ENCODE measurements around the gene PRAMEF20.
"Not testable (repeated sequence)": the region's sequence is repeated elsewhere in the genome, so short reads cannot be mapped to it uniquely, and the experiment has no call there.

The PRAMEF20 gene

DNA sequence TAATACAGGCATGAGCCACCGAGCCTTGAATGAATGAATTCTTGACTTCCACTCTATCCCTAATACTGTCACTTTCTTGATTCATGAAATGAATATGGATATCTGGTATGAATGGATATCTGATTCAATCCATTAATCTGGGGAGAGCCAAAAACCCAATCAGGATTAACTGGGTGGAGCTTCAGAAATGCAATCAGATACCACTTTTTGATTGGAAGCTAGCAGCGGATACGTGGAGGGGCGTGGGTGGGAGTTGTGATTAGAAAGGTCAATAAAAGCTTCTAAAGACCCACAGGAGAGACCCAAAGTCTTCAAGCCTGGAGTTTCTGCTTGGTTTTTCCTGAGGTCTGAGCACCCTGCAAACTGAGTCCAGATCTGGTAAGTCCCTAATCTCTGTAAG lies at the start of gene PRAMEF20:
PRAMEF20 (plus strand) TSS at position 301 of the 400 bp plus-strand sequence. CDS start 5,905 bp downstream, outside the sequence.
- DNase-seq = not testable (repeated sequence)

DNA sequence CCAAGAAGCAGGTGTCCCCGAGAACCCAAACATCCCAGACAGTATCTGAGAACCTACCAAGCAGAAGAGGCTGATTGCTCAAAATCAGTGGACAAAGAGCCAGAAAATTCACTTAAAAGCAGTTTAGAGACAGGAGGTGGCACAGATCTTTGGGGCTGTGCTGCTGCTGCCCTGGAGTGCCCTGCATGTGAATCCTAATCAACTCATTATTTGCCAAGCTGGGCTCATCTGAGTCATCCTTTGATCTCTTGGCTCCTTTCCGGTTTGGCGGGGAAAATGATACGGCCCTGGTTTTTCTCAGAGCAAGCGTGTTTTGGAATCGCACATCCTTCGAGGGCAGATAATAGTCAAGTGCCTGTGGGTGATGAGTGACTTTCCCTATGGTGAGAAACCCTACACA lies 47.9 kb upstream of the PRAMEF20 start:
- DNase-seq = not testable (repeated sequence)

DNA sequence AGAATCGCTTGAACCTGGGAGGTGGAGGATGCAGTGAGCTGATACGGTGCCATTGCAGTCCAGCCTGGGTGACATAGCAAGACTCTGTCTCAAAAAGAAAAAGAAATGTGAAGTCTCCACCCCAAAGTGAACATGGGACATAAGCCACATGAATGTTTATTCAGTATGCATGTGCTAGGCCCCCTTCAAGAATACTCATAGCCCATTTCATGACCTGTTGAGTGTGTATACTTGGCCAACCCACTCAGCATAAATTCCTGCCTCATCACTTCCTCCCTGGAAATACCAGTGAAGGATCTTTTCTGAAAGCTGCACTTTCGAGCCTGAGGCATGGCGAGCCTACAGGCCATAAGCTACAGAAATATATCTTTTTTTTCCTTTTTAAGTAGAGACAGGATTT lies 45.3 kb upstream of the PRAMEF20 start:
- DNase-seq = not testable (repeated sequence)

DNA sequence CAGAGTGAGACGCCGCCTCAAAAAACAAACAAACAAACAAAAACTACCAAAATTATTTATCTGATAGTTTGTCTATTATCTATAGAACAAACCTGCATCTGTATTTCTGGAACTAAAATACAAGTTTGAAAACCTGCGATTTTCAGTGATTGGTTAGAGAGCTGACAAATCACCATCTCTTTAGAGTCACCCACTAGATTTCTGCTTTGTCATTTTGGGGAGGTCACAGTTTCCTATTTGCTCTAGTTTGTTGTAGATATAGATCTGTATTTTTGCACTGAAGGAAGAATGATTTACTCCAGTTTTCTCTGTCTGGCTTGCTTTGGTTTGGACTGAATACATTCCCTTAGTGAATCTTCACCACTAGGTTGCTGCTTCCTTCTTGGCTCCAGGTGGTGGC lies 43.7 kb upstream of the PRAMEF20 start:
- DNase-seq = not testable (repeated sequence)

DNA sequence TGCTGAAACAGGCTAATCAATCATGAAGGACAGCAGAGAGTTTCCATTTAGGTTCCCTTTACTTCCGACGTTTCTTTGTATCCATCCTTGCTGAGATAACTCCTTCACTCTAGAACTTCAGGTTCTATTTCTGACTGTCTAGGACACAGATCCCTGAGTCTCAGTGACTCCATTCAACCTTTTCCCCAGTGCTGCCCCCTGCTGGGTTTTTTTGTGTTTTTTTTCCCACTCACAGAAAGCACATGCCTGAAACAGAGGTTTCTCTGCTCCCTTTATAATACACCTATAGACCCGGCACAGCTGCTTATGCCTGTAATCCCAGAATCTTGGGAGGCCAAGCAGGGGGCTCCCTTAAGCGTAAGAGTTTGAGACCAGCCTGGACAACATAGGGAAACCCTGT lies 41.7 kb upstream of the PRAMEF20 start:
- peak in 1 of 2 experiments; percentile 0 for DNase-seq

DNA sequence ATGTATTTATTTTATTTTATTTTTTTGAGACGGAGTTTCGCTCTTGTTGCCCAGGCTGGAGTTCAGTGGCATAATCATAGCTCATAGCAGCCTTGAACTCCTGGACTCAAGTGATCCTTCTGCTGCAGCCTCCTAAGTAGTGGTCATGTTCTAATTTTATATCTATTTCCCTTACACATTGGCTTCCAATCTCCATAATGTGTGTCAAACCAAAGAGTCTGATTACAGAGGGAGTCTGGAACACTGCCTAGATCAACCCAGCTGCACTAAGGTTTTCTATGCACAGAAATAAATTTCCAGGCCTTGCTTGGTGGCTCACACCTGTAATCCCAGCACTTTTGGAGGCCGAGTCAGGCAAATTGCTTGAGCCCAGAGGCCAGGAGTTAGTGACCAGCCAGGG lies 31.3 kb upstream of the PRAMEF20 start:
- not testable (repeated sequence) for DNase-seq

DNA sequence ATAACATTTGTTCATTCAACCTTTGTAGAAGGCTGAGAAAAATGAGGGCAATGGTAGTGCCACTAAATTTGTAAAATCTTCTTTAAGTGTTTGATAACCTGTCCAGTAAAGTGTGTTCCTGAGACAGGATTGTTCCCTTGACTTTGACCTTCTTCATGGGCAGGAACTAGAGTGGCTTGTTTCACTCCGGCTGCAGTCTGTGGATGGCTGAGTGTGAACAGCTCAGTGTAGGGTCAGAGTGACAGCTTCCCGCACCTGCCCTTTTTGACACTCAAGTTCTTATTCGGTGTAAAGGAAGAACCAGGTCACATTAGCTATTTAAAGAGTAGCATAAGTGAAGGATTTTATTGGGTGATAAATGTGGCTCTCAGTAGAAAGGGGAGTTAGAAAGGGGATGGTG lies 29.9 kb upstream of the PRAMEF20 start:
- not testable (repeated sequence) for DNase-seq

DNA sequence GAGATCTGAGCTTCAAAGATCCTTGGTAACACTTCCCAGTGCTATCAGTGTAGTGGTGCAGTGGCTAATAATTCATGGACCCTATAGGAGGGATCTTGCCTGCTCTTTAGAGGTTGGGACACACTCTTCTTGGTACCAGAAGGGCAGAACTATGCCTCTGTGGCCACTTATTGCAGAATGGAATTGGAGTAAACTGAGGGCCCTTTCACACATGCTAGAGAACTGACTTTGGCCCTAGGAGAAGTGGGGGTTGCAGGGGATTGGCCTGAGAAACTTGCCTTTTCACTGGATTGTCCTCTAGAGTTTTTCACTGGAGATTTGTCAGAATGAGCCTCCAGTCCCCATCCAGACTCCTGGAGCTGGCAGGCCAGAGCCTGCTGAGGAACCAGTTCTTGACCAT lies 20.9 kb upstream of the PRAMEF20 start, which contains the start of gene PRAMEF17:
PRAMEF17 (plus strand) TSS at position 301 of the 400 bp plus-strand sequence; CDS start at position 327, 26 bp downstream.
- DNase-seq = not testable (repeated sequence)

DNA sequence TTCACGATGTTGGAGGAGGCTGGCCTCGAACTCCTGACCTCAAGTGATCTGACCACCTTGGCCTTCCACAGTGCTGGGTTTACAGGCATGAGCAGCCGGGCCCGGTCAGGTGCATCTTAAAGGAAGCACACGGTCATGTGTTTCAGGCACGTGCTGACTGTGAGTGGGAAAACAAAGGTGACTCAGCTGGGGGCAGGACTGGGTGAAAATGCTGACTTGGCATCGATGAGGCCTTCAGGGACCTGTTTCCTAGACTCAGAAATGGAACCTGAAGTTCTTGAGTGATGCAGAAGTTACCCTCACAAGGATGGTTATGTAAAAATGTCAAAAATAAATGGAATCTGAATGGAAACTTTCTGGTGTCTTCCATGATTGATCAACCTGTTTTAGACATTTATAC lies 17.2 kb upstream of the PRAMEF20 start:
- DNase-seq = not testable (repeated sequence)

DNA sequence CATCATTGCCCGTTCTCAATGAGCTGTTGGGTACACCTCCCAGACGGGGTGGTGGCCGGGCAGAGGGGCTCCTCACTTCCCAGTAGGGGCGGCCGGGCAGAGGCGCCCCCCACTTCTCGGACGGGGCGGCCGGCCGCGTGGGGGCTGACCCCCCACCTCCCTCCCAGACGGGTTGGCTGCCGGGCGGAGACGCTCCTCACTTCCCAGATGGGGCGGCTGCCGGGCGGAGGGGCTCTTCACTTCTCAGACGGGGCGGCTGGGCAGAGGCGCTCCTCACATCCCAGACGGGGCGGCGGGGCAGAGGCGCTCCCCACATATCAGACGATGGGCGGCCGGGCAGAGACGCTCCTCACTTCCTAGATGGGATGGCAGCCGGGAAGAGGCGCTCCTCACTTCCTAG lies 15.5 kb upstream of the PRAMEF20 start:
- DNase-seq = not testable (repeated sequence)

DNA sequence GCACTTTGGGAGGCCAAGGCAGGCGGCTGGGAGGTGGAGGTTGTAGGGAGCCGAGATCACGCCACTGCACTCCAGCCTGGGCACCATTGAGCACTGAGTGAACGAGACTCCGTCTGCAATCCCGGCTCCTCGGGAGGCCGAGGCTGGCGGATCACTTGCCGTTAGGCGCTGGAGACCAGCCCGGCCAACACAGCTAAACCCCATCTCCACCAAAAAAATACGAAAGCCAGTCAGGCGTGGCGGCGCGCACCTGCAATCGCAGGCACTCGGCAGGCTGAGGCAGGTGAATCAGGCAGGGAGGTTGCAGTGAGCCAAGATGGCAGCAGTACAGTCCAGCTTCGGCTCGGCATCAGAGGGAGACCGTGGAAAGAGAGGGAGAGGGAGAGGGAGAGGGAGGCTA lies 14.9 kb upstream of the PRAMEF20 start:
- DNase-seq = not testable (repeated sequence)

DNA sequence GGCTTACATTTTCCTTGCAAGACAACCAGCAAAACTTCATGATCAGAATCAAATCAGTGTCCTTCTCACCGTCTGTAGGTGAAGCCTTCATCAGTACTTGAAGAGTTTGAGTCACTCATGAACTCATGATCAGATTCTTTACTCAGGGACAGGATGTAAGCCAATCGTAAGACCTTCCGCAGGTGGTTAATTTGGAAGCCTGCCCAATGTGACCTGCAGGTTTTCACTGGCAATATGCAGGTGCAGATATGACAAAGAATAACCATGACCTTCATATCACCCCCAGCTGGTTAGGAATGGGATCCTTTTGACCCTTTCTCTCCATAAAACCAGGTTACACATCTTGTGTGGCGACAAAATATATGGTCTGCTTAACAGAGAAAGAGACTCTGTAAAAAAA lies 2.4 kb upstream of the PRAMEF20 start:
- no peak for DNase-seq

DNA sequence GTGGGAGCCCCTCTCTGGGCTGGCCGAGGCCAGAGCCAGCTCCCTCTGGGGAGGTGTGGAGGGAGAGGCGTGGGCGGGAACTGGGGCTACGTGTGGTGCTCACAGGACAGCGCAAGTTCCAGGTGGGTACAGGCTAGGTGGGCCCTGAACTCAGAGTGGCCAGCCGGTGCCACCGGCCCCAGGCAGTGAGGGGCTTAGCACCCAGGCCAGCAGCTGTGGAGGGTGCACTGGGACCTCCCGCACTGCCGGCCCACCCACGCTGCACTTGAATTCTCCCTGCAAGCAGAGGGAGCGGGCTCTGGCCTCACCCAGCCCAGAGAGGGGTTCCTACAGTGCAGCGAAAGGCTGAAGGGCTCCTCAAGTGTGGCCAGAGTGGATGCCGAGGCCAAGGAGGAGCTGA lies 20.2 kb downstream of the PRAMEF20 start:
- DNase-seq = no peak

DNA sequence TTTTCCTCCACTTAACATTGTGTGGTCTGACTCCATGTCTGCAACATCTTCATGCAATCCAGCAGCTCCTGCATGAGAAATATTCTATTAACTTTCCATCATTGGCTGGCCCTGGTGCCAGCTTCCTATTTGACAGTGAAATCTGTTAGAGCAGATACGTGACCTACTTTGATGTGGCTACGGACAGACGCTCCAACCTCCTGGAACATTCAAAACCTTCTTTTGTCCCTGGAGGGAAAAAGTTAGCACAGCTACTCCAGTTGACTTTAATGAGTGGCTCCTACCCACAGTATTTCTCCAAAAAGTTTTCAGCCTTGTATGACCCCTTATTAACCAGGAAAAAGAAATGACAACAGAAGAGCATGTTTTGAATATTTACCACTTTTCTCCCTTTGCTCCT lies 22.0 kb downstream of the PRAMEF20 start:
- DNase-seq = no peak

DNA sequence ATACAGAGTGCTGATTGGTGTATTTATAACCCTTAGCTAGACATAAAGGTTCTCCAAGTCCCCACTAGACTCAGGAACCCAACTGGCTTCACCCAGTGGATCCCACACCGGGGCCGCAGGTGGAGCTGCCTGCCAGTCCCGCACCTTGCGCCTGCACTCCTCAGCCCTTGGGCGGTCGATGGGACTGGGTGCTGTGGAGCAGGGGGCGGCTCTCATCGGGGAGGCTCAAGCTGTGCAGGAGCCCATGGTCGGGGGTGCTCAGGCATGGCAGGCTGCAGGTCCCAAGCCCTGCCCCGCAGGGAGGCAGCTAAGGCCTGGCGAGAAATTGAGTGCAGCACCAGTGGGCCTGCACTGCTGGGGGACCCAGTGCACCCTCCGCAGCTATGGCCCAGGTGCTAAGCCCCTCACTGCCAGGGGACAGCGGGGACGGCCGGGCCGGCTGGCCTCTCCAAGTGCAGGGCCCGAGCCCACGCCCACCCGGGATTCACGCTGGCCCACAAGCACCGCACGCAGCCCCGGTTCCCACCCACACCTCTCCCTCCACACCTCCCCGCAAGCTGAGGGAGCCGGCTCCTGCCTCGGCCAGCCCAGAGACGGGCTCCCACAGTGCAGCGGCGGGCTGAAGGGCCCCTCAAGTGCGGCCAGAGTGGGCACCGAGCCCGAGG lies 23.6 kb downstream of the PRAMEF20 start:
- not testable (repeated sequence) for DNase-seq

DNA sequence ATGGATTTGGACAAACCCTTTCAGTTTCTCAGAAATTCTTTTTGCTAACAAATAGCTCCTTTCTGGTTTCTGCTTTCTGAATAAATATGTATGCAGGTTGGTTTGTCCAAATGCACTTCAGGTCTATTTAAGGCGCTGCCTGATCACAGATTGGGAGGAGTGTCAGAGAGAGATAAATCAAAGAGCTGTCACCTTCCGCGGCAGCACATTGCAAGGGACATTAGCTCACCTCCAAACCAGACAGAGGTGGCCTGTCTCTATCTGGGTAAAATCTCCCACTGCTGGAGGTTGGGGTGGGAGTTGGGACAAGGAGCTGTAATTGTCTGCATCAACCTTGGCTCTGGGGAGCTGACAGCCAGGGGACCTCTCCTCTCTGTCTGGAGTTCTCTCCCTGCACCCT lies 25.2 kb downstream of the PRAMEF20 start:
- no peak for DNase-seq

DNA sequence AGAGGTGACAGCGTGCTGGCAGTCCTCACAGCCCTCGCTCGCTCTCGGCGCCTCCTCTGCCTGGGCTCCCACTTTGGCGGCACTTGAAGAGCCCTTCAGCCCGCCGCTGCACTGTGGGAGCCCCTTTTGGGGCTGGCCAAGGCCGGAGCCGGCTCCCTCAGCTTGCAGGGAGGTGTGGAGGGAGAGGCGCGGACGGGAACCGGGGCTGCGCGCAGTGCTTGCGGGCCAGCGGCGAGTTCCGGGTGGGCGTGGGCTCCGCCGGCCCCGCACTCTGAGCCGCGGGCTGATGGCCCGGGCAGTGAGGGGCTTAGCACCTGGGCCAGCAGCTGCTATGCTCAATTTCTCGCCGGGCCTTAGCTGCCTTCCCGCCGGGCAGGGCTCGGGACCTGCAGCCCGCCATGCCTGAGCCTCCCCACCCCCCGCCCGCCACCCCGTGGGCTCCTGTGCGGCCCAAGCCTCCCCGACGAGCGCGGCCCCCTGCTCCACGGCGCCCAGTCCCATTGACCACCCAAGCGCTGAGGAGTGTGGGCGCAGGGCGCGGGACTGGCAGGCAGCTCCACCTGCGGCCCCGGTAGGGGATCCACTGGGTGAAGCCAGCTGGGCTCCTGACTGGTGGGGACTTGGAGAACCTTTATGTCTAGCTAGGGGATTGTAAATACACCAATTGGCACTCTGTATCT lies 29.0 kb downstream of the PRAMEF20 start:
- not testable (repeated sequence) for DNase-seq

DNA sequence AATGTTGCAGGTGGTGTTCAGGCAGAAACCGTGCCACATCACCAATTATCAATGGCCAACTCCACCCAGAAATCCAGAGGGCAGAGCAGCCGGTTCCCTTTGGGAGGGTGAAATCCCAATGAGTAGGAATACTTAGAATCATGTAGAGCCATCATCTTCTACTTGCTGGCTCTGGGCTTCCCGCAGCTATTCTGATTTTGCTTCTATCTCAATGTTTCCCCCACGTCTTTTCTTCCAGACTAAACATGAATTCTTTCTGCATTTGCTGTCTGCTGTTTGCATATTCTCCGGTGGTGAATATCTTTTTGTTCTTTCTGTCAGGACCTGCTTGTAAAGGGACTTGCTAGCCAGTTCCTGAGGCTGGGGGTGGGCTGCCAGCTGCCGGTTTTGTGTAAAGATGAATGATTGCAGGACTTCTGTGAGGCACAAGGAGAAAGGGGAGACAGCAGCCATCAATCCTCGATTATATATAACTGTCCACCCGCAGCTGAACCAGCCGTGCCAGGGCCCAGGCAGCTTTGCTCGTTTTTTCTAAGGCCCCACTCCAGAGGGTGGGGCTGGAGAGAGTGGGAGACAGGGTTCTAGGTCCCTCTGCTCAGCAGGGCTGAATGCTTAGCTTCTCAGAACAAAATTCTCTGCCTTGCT lies 33.2 kb downstream of the PRAMEF20 start:
- DNase-seq = no peak

DNA sequence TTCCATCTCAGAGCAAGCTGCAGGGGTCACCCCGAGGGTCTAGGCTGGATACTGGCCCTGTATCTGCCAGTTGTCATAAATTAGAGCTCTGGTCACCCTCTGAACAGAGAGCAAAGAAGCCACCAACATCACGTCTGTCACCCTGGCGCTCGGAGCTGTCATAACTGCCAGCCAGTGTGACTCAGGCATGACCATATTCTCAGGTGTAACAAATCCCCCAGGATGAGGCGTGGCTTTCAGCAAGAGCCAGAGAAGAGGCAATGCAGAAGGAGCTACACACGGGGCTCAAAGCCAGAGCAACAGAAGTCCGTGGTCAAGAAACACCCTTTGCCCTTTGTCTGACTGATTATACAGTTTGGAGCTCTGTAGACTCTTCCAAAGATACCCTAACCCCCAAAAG lies 40.0 kb downstream of the PRAMEF20 start:
- no peak for DNase-seq

DNA sequence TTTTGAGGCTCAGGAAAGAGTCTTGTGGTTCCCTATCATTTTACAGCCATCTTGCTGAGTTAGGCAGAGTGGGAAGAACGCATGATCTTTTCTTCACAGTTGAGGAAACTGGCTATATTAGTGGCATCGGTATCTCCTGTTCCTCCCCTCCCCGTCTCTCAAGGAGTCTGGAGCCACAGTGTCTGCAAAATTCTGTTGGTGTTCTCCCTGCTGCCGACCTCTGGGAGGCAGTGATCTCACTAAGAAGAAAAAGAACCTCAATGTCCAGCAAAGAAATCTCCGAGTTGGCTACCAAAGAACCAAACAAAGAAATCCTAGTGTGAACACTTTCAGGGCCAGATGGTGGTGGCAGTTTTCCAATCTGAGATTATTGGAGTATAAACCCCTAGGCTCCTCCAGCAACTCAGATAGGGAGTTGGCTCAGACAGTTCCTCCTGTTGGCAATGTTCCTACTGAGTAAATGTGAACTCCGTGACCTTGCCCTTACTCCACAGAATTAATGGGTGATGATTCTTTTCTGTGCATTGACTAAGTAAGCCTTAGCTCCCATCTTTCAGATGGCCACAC lies 41.2 kb downstream of the PRAMEF20 start:
- DNase-seq = no peak

DNA sequence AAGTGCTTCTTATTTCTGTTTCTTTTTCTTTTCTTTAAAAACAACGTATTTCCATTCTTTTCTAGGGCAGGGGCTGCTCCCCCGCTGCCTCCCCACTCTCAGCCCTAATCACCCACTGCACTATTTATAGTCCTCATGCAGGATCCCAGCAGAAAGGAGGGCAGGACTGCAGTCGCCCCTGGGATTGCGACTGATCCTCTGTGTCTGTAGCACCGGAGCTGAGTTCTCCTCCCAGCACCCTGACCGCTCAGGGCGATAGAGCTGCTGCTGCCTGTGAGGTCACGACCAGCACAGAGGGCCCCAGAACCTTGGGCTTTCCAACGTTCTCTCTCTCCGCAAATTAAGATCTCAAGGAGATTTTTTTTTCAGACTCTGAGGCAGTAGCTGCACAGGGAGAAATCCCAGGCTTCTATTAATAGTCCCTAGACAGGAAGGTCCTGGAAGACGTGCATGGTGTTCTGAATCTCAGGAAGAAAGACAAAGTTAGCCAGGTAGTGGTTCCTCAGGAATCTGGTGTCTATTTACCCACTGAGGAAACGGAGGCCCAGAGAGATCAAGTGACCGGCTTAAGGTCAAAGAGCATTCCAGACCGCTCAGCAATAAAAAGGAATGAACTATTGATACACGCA lies 46.8 kb downstream of the PRAMEF20 start:
- no peak for DNase-seq

DNA sequence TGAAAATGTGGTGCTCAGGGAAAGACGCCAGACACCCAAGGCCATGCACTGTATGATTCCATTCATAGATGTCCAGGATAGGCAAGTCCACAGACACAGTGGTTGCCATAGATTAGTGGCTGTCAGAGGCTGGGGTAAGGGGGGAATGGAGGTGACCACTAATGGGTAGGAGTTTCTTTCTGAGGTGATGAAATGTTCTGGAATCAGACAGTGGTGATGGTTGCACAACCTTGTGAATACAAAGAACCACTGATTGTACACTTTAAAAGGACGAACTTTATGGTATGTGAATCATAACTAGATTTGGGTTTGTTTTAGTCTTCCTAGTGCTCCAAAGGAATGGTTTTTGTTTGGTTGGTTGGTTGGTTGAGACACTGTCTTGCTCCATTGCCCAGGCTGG lies 51.7 kb downstream of the PRAMEF20 start:
- DNase-seq = no peak

DNA sequence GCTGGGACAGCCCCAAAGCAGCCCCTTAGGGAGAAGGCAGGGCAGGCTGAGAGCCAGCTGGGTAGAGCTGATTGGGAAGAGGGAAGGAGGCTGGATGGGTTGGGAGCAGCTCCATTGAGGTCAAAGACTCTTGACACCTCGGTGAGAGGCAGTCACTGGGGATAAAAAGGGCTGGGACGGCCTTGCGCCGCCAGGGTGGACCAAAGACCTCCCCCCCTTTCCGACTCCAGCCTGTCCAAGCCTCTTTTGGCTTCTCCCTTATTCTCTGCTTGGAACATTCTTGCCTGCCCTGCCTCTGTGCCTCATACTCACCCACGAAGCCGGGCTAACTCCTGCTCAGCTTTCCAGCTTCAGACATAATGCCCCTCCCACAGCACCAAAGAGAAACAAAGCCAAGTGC lies 52.4 kb downstream of the PRAMEF20 start:
- no peak for DNase-seq
